MM.1S (cell line): ENCODE results near the gene ECEL1.

ENCODE experiments used
- CTCF ChIP-seq: fragments of 300-600 bp; sonication (generic); IDR thresholded peaks from 2 replicates; pipeline ENCODE4 v1.5.1; 2016; ENCODE audit warnings: antibody characterized with exemption, low read length, mixed read lengths
- EZH2 ChIP-seq: fragments of 300-600 bp; sonication (generic); optimal IDR thresholded peaks from 2 replicates; pipeline ENCODE3; 2017; ENCODE audit warnings: low read depth, mild to moderate bottlenecking, antibody characterized with exemption, low read length, mixed read lengths

GRCh38 chr2:232489516-232490220, 2.0 kb upstream of the ECEL1 start:
- TF ChIP-seq CTCF (no peak), EZH2 (no peak)
